BE2C (cell line): Measurements from ENCODE around the gene GID8.

Source experiments
- DNase-seq: peaks from one replicate; pipeline ENCODE4 v3.0.0-alpha.2; 2020
- H3K27me3 ChIP-seq: fragments of 250-450 bp; sonication (Bioruptor Pico); 2 replicates; pipeline ENCODE4 v1.5.1; 2020; ENCODE audit warnings: mild to moderate bottlenecking
- H3K36me3 ChIP-seq: fragments of 250-450 bp; sonication (Bioruptor Pico); 2 replicates; pipeline ENCODE4 v1.5.1; 2020; ENCODE audit warnings: mild to moderate bottlenecking
- H3K4me1 ChIP-seq: fragments of 250-450 bp; sonication (Bioruptor Pico); 2 replicates; pipeline ENCODE4 v1.5.1; 2020
- H3K4me3 ChIP-seq: 2 replicates; pipeline ENCODE4 v1.5.1; 2011; ENCODE audit warnings: low read depth, low read length
- H3K9me3 ChIP-seq: fragments of 250-450 bp; sonication (Bioruptor Pico); 2 replicates; pipeline ENCODE4 v1.5.1; 2020
- CTCF ChIP-seq: IDR thresholded peaks from 2 replicates; pipeline ENCODE4 v1.5.1; 2012; ENCODE audit warnings: mild to moderate bottlenecking, low read depth, low read length

The GID8 gene

DNA sequence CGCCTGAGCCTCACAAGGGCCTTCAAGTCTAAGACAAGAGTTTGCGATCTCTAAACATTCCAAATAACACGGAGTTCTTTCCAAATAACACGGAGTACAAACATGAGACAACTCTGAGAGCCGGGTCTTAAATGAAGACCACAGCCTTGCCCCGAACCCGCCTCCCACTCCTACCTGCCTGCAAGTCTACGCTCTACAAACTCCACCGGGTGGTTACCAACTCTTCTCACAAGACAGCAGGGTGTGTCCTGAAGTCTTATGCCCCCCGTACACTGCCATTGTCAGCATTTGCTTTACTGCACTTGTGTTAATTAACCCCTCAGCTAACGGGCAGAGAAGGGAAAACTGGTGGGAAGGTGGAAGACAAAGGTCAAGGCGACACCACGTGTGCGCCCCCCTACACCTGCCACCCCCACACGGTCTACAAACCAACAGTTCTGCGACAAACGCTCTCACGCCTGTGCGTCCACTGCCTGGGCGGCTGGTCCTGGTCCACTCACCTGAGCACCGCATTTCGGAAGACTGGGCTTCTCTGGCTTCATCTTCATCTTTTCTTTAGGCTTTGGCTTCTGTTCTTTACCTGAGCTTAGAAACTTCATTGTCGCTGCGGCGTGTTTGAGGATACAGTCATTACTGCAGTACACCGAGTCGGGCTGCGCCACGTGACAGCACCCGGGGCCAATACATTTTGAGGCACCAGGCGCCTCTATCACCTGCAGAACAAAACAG, 31.1 kb upstream of the GID8 start:
- DNase-seq, result no peak
- peaks cover 96% of the 10 kb centered on the region for H3K36me3 ChIP-seq

GRCh38 chr20:62907384-62908317, 30.3 kb upstream of the GID8 start:
- peak; percentile 49 for DNase-seq
- peak; percentile 61 for TF ChIP-seq CTCF
- Histone ChIP-seq H3K4me1 (no peaks in the 10 kb centered on the region), H3K36me3 (peaks cover 96% of the 10 kb centered on the region), H3K27me3 (no peaks in the 10 kb centered on the region), H3K9me3 (no peaks in the 10 kb centered on the region), H3K4me3 (no peak overlapping the region)

More for the DNA sequence above, 31.1 kb upstream of the GID8 start:
- Histone ChIP-seq H3K4me1 (no peaks in the 10 kb centered on the region), H3K9me3 (no peaks in the 10 kb centered on the region), H3K27me3 (no peaks in the 10 kb centered on the region), H3K4me3 (no peak overlapping the region)
- no peak for TF ChIP-seq CTCF

DNA sequence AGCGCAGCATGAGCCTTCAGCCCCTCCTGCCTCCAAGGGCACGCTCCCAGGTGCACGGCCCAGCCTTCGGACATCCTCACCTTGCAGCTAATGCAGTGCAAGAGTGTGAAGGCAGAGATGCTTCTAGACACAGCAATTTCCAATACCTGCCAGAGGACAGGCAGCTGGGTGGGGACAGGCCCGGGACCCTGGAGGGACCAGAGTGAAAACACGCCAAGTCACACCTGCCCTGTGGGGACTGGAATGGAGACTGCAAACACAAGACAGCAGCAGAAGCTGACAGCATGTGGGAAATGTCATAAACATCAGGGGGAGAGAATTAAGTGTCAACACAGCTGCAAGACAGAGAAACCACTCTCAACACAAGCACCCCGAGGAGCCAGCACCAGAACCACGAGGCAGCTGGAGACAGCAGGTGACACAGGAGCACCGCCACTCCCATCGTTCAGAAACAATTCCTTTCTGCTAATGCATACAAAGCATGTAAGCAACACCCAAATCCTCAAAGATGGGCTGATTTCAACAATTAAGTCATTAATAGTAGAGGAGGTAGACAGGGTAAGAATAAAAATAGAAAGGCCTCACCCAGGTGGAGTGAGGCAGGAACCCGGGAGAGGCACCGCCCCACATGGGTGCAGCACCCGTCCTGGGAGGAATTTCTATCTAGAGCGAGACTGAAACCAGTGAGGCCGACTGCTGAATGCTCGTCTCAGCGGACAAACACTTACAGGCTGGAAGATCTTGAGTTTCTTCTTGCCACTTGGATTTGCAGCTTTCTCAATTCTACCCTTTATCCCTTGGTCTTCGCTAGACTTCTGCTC, 28.8 kb upstream of the GID8 start:
- DNase-seq, result no peak
- H3K4me3 ChIP-seq, result no peak overlapping the region
- no peaks in the 10 kb centered on the region for H3K27me3 ChIP-seq
- no peak for TF ChIP-seq CTCF
- H3K36me3 ChIP-seq, result peaks cover 90% of the 10 kb centered on the region
- no peaks in the 10 kb centered on the region for H3K9me3 ChIP-seq
- no peaks in the 10 kb centered on the region for H3K4me1 ChIP-seq

GRCh38 chr20:62910217-62910766, 27.7 kb upstream of the GID8 start:
- H3K36me3 ChIP-seq, result peaks cover 84% of the 10 kb centered on the region

More at GRCh38 chr20:62910217-62910766, 27.7 kb upstream of the GID8 start:
- Histone ChIP-seq H3K4me3 (no peak overlapping the region), H3K4me1 (peaks cover 5% of the 10 kb centered on the region), H3K9me3 (no peaks in the 10 kb centered on the region), H3K27me3 (no peaks in the 10 kb centered on the region)
- no peak for TF ChIP-seq CTCF
- DNase-seq, result no peak
